ENCODE results near the gene INO80E. TPM values are rescaled to one million over a fixed set of nuclear protein-coding genes. Genes with fewer than 3 reads are reported as not detected.

Gene INO80E
- total RNA-seq, 1 donor: 14.5 TPM

DNA sequence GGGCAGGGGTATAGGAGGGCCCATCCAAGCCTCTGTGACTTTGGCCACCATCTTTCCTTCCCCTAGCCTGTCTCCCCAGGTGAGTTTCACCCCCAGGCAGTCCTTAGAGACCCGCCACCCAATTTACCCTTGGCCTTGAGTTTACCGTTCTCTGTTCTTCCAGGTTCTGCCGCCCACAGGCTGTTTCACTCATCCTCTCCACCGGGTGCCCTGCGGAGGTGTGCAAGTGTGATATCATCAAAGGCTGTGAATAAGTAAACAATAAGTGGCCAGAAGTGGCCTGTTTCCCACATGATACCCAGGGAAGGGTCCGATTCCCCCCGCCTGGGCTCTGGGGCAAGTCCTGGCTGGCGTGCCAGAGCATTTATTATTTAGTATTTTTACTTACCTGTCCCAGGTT lies 50.1 kb downstream of the INO80E start:
- peaks cover under 1% of the 10 kb centered on the region for H3K4me1 ChIP-seq (ENCODE audit: insufficient read depth, low read length)
- no peak overlapping the region for H3K27ac ChIP-seq (ENCODE audit: low read depth, low read length)
- no peak for DNase-seq (ENCODE audit: insufficient read length, low spot score, missing footprints)
- H4K20me1 ChIP-seq (ENCODE audit: insufficient read depth, low read length): no peaks in the 10 kb centered on the region
- no peak overlapping the region for H2AFZ ChIP-seq (ENCODE audit: low read length)
- H3K36me3 ChIP-seq (ENCODE audit: insufficient read depth, low read length): no peaks in the 10 kb centered on the region
- H3K9me3 ChIP-seq (ENCODE audit: low read depth, low read length): no peaks in the 10 kb centered on the region
- no peaks in the 10 kb centered on the region for H3K27me3 ChIP-seq (ENCODE audit: insufficient read depth, low read length)
- H3K4me3 ChIP-seq (ENCODE audit: insufficient read depth, low read length): no peak overlapping the region
- no peak for TF ChIP-seq CTCF (IDR thresholded peaks at IDR 0.05; ENCODE audit: extremely low read depth, low read depth, low read length)
- no peak overlapping the region for H3K4me2 ChIP-seq (ENCODE audit: insufficient read depth, low read length)
- no peaks in the 10 kb centered on the region for H3K79me2 ChIP-seq (ENCODE audit: insufficient read depth, low read length)

- Histone ChIP-seq H2AFZ (ENCODE audit: low read length) (no peak overlapping the region), H3K4me2 (ENCODE audit: insufficient read depth, low read length) (no peak overlapping the region), H3K4me3 (ENCODE audit: insufficient read depth, low read length) (no peak overlapping the region), H3K9me3 (ENCODE audit: low read depth, low read length) (no peaks in the 10 kb centered on the region), H3K36me3 (ENCODE audit: insufficient read depth, low read length) (no peaks in the 10 kb centered on the region), H3K27ac (ENCODE audit: low read depth, low read length) (no peak overlapping the region), H3K4me1 (ENCODE audit: insufficient read depth, low read length) (peaks cover 5% of the 10 kb centered on the region), H3K79me2 (ENCODE audit: insufficient read depth, low read length) (no peaks in the 10 kb centered on the region), H4K20me1 (ENCODE audit: insufficient read depth, low read length) (no peaks in the 10 kb centered on the region), H3K27me3 (ENCODE audit: insufficient read depth, low read length) (no peaks in the 10 kb centered on the region)
- no peak for TF ChIP-seq CTCF (IDR thresholded peaks at IDR 0.05; ENCODE audit: extremely low read depth, low read depth, low read length)
- DNase-seq (ENCODE audit: insufficient read length, low spot score, missing footprints): peak; percentile 32
Measured at GRCh38 chr16:30046588-30046987, 50.5 kb downstream of the INO80E start.

- Histone ChIP-seq H3K27me3 (ENCODE audit: insufficient read depth, low read length) (no peaks in the 10 kb centered on the region), H3K4me1 (ENCODE audit: insufficient read depth, low read length) (peaks cover 23% of the 10 kb centered on the region), H3K9me3 (ENCODE audit: low read depth, low read length) (no peaks in the 10 kb centered on the region), H3K79me2 (ENCODE audit: insufficient read depth, low read length) (peaks cover 10% of the 10 kb centered on the region), H3K36me3 (ENCODE audit: insufficient read depth, low read length) (no peaks in the 10 kb centered on the region), H3K4me2 (ENCODE audit: insufficient read depth, low read length) (no peak overlapping the region), H2AFZ (ENCODE audit: low read length) (no peak overlapping the region), H3K27ac (ENCODE audit: low read depth, low read length) (no peak overlapping the region), H4K20me1 (ENCODE audit: insufficient read depth, low read length) (no peaks in the 10 kb centered on the region), H3K4me3 (ENCODE audit: insufficient read depth, low read length) (no peak overlapping the region)
- peak; percentile 29 for DNase-seq (ENCODE audit: insufficient read length, low spot score, missing footprints)
- no peak for TF ChIP-seq CTCF (IDR thresholded peaks at IDR 0.05; ENCODE audit: extremely low read depth, low read depth, low read length)
Measured at GRCh38 chr16:30049871-30050270, 53.8 kb downstream of the INO80E start.

DNA sequence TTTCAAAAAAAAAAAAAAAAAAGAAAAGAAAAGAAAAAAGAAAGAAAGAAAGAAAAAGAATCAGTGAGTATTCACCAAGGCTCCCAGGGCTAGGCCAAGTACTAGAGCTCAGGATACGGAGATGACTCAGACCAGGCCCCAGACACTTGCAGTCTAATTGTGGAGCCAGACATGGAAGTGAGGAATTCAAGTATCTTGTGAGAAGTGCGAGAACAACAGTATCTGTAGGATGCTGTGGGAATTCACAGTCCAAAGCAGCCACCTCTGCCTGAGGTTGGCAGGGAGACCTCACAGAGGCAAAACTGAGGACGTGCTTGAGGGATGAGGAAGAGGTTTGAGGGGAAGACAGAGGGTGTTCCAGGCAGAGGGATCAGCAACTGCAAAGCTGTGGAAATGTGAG lies 55.5 kb downstream of the INO80E start:
- peak; percentile 96 for DNase-seq (ENCODE audit: insufficient read length, low spot score, missing footprints)
- TF ChIP-seq CTCF (IDR thresholded peaks at IDR 0.05; ENCODE audit: extremely low read depth, low read depth, low read length): no peak
- Histone ChIP-seq H2AFZ (ENCODE audit: low read length) (peak overlapping the region; percentile 85), H3K4me1 (ENCODE audit: insufficient read depth, low read length) (peaks cover 23% of the 10 kb centered on the region), H3K79me2 (ENCODE audit: insufficient read depth, low read length) (peaks cover 11% of the 10 kb centered on the region), H3K27me3 (ENCODE audit: insufficient read depth, low read length) (no peaks in the 10 kb centered on the region), H3K4me2 (ENCODE audit: insufficient read depth, low read length) (peak overlapping the region; percentile 26), H4K20me1 (ENCODE audit: insufficient read depth, low read length) (no peaks in the 10 kb centered on the region), H3K9me3 (ENCODE audit: low read depth, low read length) (no peaks in the 10 kb centered on the region), H3K36me3 (ENCODE audit: insufficient read depth, low read length) (peaks cover 3% of the 10 kb centered on the region), H3K27ac (ENCODE audit: low read depth, low read length) (peak overlapping the region; percentile 8), H3K4me3 (ENCODE audit: insufficient read depth, low read length) (no peak overlapping the region)

Data from osteoblast (primary cell).